ENCODE measurements around the gene GCNT2.
"Not testable (repeated sequence)": the region's sequence is repeated elsewhere in the genome, so short reads cannot be mapped to it uniquely, and the experiment has no call there.

The GCNT2 gene

DNA sequence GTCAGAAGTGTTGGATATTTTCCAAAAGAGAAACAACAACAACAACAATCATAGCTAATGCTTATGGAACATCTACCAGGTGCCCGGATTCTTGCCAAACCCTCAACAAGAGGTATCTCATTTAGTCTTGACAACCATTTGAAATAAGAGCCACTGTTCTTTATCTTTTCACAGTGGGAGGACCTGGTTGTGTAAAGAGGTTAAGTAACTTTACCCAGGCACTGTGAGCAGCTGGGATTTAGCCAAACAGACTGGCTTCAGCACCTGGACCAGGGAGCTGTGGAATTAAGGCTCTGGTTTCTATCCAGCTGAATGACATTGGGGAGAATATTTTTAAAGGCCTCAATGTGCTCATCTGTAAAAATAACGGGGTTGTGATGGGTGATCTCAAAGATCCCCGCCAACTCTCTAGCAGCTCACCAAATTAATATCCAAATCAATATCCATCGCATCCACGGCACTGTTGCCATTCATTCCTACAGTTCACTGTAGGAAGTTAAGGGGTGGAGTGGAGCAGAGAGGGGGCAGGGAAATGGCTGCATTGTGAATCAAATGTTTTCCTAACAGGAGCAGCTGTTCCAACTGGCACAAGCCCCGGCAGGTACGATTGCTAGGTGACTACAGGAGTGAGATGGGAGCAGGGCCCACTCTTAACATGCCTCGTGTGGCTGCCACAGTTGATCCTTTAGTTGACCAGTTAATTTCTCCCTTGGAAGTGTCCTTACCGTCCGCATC lies 61.8 kb downstream of the GCNT2 start:
- no peak for ATAC-seq

DNA sequence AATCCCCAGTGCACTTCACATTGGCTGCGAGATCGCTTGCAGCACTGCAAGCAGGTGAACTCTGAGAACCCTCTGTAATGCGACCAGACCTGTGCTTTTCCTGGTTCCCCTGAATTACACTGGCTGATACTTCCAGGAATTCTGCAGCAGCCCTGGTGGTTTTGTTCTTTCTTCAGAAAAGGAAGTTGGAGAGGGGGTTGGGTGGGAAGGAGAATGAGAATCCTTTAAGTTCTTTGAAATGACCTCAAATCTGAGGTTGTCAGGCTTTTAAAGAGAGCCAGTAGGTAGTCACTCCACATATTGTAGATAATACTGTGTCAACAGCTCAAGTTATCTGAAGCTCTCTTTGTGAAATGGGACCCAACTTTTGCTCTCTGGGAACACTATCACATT lies 62.4 kb downstream of the GCNT2 start:
- ATAC-seq, result no peak

DNA sequence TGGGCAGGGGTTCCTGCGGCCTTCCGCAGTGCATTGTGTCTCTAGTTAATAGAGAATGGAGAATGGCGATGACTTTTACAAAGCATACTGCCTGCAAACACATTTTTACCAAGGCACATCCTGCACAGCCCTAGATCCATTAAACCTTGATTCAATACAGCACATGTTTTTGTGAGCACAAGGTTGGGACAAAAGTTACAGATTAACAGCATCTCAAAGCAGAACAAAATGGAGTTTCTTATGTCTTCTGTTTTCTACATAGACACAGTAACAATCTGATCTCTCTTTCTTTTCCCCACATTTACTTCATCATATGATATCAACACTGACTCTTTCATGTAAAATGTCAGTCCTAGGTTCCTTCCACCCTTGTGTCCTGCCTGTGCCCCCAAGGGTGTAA lies 63.5 kb downstream of the GCNT2 start:
- ATAC-seq, result no peak

DNA sequence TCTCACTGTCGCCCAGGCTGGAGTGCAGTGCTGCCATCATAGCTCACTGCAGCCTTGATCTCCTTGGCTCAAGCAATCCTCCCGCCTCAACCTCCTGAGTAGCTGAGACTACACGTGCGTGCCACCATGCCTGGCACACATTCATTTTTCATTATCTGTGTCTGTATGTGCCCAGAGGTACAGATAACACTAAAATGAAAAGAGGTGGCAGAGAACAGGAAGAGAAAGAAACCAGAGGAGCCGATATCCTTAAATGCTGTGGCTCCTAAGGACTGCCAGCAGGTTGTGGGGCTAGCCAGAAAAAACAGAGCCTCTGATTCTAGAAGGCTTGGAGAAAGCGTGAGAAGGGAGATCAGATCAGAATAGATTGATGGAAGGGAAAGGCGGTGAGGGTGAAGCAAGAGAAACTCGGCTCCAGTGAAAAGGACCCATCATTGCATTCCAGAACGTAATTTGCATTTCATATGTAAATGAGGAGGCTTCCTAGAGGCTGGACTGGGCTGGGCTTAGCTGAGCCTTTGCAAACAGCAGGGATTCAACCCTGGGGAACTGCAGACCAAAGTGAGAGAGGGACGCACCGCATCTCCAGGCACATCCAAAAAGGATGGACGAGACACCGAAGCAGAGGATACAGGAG lies 64.2 kb downstream of the GCNT2 start:
- no peak for ATAC-seq

DNA sequence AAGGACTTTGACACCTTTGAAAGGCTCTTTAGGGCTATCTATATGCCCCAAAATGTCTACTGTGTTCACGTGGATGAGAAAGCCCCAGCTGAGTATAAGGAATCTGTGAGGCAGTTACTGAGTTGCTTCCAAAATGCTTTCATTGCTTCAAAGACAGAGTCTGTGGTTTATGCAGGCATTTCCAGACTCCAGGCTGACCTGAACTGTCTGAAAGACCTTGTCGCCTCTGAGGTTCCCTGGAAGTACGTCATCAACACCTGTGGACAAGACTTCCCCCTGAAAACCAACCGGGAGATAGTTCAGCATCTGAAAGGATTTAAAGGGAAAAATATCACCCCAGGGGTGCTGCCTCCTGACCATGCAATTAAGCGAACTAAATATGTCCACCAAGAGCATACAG lies 65.2 kb downstream of the GCNT2 start:
- ATAC-seq, result no peak

DNA sequence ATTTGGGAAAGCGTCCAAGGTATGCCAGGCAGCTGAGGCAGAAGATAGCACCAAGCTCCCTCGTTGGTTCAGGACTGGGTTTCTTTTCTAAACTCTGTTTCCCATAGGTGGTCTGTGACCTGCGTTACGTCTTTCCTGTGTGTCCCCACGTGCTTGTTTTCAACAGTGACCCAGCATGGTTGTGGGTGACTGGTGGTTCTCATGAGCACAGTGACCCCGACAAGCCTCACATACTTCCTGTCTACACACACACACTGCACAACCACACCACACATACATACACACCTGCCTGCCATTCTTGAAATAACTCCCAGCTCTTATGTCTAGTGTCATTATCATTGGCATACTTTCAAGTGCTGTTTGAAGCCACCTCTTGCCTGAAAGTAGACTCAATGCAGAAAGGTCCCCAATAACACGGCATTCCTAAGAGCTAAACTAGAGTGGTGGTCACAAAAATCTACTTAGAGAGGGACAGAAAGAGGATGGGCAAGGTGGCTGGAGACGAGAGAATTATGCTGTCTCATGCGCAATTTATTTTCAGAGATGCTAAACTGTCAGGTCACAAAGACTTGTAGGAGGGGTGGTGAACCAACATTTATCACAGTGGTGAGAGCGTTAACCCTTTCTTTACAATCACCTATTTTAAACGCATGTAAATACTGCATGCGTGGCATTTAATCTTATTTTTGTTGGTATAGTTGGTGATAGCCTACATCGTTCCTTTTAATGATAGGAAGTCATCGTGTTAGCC lies 66.7 kb downstream of the GCNT2 start:
- ATAC-seq, result no peak

DNA sequence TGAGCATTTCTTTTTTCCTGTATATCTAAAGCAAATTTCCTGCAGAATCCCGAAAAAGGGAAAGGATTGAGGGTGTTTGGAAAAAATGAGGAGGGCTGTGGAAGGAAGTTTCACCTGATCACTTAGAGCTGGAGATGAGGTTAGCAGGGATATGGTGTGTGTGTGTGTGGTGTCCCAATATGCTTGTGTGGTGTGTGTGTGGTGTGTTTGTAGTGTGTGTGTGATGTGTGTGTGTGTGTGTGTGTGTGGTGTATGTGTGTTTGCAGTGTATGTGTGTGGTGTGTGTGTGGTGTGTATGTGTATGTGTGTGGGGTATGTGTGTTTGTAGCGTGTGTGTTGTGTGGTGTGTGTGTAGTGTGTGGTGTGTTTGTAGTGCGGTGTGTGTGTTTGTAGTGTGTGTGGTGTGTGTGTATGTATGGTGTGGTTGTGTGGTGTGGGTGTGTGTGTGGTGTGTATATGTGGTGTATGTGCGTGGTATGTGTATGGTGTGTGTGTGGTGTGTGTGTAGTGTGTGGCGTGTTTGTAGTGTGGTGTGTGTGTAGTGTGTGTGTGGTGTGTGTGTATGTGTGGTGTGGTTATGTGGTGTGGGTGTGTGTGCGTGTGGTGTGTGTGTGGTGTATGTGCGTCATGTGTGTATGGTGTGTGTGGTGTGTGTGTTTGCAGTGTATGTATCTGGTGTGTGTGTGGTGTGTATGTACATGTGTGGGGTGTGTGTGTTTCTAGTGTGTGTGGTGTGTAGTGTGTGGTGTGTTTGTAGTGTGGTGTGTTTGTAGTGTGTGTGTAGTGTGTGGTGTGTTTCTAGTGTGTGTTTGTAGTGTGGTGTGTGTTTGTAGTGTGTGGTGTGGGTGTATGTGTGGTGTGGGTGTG lies 67.6 kb downstream of the GCNT2 start:
- no peak for ATAC-seq

DNA sequence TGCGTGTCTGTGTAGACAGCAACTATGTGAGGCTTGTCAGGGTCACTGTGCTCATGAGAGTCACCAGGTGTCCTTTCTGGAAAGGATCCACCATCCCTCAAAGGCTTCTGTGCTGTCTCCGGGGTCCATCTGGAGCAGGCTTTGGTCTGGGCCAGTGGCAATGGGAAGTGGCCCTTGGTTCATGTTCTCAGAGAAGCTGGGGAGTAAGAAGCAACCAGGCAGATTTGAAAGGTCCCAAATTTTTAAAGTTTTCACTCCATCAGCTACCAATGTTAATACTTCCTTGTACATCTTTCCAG lies 68.2 kb downstream of the GCNT2 start:
- ATAC-seq, result no peak

DNA sequence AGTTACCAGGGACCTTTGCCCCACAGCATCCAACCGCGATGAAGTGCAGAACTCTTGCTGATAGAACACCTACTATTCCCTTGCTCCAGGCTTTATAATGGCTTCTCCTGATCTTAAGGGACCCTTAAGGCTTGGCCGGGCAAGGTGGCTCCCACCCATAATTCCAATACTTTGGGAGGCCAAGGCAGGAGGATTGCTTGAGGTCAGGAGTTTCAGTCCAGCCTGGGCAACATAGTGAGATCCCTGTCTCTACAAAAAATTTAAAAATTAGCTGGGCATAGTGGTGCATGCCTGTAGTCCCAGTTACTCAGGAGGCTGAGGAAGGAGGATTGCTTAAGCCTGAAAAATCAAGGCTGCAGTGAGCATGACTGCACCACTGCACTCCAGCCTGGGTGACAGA lies 68.8 kb downstream of the GCNT2 start:
- ATAC-seq, result no peak

DNA sequence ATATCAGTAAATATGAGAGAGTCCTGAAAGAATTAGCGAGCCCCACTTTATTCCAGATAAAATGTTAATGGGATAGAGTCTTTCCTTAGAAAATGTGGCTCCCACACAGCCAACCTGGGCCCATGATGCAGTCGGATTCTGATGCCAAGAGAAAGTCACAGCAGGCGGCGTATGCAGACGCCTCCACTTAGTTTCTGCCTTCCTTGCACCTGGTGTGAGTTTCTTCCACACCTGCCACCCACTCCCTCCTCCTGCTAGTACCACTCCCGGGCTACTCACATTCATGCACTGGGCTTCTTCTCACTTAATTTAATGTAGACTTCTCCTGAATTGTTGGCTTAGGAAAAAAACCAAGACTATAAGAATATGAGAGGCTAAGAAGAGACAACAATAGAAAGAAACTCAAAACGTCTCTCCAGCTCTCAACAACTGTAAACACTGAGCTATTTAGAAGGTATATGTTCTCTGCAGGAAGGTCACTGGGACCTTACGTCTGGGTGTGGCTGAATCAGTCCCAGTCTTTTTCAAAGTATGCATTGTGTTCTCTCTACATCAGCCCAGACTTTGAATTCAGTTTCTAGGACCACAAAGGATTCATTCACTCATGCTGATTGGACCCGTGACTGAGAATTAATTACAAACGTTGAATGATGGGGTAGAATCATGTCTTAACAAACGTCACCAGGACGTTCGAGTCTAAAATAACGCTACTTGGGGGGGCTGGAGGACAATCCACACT lies 70.4 kb downstream of the GCNT2 start:
- ATAC-seq, result no peak

DNA sequence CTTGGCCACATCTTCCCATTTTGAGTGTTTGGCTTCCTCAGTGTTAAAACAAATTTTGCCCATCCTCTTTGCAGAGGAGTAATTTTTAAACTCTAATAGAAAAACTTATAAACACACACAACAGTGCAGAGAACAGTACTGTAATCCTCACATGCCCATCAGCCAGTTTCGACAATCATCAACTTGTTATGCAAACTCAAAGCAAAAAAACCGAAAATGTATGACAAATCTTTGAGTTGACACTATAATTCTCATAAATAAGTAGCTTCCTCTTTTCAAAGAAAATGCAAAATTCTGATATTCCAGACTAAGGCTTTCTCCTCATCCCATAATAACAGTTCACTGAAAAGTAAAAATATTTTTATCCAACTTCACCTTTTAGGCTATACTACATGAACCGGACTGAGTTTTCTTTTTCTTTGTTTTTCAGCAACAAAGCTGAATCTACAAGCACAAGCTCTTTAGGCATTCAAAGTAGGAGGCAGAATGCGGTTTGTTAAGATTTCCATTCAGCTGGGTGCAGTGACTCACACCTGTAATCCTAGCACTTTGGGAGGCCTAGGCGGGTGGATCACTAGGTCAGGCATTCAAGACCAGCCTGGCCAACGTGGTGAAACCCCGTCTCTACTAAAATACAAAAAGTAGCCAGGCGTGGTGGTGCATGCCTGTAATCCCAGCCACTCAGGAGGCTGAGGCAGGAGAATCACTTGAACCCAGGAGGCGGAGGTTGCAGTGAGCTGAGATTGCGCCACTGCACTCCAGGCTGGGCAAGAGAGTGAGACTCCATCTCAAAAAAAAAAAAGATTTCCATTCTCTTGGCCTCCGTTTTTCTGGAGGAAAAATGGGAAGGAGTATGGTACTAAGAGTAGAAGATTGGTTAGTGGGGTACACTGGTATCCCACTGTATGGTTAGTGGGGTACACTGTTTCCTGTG lies 74.8 kb downstream of the GCNT2 start:
- no peak for ATAC-seq

DNA sequence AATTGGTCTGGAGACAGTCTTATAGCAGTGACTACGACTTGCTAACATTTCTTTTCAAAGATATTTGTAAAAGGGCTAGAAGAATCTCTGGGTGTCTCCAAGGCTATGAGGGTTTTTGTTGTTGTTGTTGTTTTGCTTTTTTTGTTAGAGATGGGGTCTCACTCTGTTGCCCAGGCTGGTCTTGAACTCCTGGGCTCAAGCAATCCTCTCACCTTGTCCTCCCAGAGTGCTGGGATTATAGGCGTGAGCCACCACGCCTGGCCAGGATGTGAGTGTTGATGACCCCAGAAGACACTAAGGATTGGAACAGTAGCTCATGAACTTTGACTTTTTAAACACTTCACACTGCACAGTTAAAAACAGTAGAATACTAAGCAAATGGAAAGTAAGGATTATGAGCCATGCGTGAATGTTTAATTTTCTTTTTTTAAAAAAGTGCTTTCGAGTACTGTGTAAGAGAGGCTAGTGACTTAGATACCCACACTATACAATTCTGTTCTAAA lies 76.4 kb downstream of the GCNT2 start:
- ATAC-seq, result no peak

DNA sequence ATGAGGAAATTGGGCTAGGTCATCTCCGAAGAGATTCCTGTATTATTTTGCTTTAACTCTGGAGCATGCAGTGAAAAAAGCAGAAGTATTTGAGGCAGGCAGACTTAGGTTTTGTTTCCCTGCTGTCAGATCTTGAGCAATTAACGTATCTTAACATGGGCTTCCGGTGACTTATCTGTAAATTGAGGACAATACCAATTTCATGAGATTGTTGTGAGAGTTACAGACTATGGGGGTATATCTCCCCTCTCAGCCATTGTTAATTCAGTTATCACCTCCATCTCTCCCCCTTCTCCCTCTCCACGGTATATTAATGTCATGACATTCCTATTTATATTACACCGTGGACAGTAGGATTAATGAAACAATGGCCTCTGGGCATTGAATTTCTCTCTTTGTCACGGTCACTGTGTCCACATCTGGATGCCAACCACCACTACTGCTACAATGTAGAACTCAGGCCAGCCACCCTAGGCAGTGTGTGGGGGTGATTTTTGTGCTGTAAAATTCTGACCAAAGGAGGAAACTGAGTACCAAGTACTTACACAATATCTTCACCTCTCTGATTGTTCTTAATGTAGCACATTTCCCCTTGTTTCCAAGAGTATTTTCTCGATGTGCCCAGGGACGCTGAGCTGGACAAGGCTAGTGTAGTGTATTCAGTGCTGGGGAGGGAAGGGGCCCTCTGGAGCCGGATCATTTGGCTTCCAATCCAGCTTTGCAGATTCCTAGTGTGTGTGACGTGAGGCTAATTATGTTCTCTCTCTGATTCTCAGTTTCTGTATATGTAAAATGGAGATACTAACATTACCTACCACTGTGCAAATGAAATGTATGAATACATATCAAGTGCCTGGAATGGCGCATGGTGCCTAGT lies 77.2 kb downstream of the GCNT2 start:
- ATAC-seq, result no peak

DNA sequence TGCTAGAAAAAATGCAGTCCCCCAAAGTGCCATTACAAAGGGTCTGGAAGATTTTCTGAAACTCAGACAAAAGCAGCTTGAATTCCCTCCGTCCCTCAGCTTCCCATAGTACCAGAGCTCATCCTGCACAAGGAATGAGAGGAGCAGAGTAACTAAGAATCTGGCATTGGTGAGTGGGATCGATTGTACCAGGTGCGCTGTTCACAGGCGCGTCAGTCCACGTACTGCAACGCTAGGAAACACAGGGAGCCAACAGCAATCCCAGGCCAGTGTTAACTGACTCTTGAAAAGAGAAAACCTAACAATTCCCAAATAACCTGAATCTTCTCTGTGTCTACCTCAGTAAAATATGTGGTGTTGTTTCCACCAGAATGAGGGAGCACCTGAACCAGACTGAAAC lies 77.9 kb downstream of the GCNT2 start:
- no peak for ATAC-seq

DNA sequence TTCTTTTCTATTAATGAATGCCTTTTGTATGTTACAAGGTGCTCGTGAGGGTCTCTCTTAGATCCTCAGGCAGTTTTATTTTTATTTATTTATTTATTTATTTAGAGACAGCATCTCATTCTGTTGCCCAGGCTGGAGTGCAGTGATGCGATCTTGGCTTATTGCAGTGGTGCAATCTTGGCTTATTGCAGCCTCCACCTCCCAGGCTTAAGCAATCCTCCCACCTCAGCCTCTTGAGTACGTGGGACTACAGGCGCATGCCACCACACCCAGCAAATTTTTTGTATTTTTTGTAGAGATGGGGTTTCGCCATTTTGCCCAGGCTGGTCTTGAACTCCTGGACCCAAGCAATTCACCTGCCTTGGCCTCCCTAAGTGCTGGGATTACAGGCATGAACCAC lies 79.5 kb downstream of the GCNT2 start:
- not testable (repeated sequence) for ATAC-seq

DNA sequence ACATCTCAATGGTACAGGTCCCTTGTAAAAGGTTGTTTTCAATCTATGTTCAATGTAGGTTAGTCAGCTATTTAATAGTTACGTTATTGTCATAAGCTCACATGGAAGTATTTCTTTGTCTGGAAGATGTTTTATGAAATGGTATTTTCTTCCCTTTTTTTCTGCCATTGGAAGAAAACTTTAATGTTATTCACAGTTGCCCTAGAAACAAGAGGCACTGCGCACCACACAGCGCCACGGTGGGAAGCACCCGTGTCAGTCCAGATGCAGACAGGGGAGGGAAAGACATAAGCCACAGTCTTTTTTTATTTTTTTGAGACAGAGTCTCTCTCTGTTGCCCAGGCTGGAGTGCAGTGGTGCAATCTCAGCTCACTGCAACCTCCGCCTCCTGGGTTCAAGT lies 82.1 kb downstream of the GCNT2 start:
- ATAC-seq, result no peak

DNA sequence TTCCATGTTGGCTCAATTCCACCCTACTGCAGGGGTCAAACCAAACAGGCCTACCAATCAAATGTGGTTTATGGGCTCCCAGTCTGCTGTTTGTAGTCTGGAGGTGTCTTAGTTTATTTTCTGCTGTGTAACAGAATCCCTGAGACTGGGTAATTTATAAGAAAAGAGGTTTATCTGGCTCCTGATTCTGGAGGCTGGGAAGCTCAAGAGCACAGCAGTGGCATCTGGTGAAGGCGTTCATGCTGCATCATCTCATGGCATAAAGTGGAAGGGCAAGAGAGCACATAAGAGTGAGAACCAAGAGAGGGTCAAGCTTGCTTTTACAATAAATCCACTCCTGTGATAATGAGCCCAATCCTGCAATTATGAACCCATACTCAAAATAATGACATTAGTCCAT lies 87.9 kb downstream of the GCNT2 start:
- ATAC-seq, result no peak

DNA sequence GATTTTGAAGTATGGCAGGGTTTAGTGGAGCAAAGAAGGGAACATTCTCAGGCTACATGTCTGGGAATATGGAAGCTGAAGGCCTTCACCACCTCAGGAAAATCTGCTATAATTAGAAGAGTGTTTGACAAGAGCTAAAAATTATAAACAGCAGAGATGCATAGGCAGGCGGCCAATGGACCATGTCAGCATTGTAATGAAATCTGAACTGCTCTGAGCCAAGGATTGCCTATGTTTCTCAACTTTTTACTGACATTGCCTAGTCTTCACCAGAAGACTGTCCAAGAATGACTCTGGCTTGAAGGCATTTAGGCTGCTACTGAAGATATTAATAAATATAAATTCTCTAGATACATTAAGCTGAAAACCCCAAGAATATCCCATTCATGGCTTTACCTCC lies 89.1 kb downstream of the GCNT2 start:
- no peak for ATAC-seq

DNA sequence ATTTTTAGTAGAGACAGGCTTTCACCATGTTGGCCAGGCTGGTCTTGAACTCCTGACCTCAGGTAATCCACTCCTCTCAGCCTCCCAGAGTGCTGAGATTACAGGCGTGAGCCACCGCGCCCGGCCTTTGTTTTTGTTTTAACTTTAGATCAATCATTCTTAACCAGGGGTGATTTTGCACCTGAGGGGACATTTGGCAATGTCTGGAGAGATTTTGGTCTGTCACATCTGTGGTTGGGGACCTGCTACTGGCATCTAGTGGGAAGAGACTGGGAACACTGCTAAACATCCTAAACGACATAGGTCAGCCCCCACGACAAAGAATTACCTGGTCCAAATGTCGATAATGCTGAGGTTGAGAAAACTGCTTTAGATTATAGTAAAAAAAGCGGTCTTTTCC lies 91.0 kb downstream of the GCNT2 start:
- no peak for ATAC-seq

DNA sequence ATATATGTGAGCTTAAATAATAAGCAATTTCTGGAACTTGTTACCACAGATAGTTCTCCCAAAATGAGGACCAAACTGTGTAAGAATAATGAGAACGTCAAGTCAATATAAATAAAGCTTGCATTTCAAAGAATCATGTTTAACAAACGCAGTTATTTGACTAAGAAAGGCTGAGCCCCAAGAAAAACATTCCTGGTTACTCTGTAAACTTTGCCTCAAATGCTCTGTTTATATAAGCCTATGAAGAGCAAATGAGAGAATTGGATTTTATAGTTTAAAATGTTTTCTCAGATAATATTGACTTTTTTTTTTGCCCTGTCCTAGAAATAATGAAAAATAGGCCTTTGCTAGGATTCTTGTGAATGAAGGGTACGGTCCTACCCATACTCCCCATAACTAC lies 91.9 kb downstream of the GCNT2 start:
- ATAC-seq, result no peak

Data from activated CD4-positive, CD25-positive, alpha-beta regulatory T cell treated with anti-CD3 and anti-CD28 coated beads, Interleukin-2, amount 50 U/mL, for 24 hours (primary cell).